B cell (primary cell): Measurements from ENCODE around the gene SNRPE. TPM values are rescaled to one million over a fixed set of nuclear protein-coding genes. Genes with fewer than 3 reads are reported as not detected.
A peak's percentile ranks its signal among the peaks of the same experiment; 100 is the strongest.

Experiments
- ATAC-seq: fragments of 200-7000 bp; cut with Tn5 transposase; one replicate; pipeline ENCODE4 v1.10.0; 2021; ENCODE audit warnings: low read depth, mild to moderate bottlenecking, moderate number of reproducible peaks, moderate library complexity
- CTCF ChIA-PET: fragments of 350-600 bp; sonication (Branson Sonifier 250); formaldehyde crosslinking; loops from one replicate; lab custom pipeline; 2021; ENCODE audit warnings: antibody characterized with exemption, inconsistent platforms; lab: Charles Lee
- POLR2A ChIA-PET: fragments of 350-600 bp; sonication (Branson Sonifier 250); formaldehyde crosslinking; loops from one replicate; lab custom pipeline; 2021; ENCODE audit warnings: antibody characterized with exemption; lab: Charles Lee
- DNase-seq: peaks from one replicate; pipeline ENCODE4 v3.0.0; 2013
- H2AFZ ChIP-seq: 2 replicates; pipeline ENCODE4 v1.6.1; 2012; ENCODE audit warnings: mild to moderate bottlenecking, low read depth, low read length; ENCODE audit not compliant: insufficient read depth, poor library complexity, severe bottlenecking
- H3K27ac ChIP-seq, 2 donors: 1 replicate in 1 of 2; 2 replicates in 1 of 2; pipeline ENCODE4 v1.5.1; 2012 to 2013; ENCODE audit warnings: low read length in 2 of 2, mild to moderate bottlenecking in 2 of 2, moderate library complexity in 1 of 2
- H3K27me3 ChIP-seq, 4 experiments: fragments of 200-600 bp in 1 of 4; sonication (generic) in 1 of 4; replicated peaks in 1 of 4; 1 replicate in 2 of 4; 2 replicates in 2 of 4; pipeline versions ENCODE4 v1.6.1 to v1.7.0; 2013 to 2016; ENCODE audit warnings: low read length in 3 of 4, mild to moderate bottlenecking in 2 of 4, mixed read lengths in 1 of 4, moderate library complexity in 1 of 4; ENCODE audit not compliant: insufficient read depth in 4 of 4, control insufficient read depth in 3 of 4; ENCODE audit errors: control extremely low read depth in 1 of 4
- H3K36me3 ChIP-seq, 2 experiments: replicated peaks in 1 of 2; 1 replicate in 1 of 2; 2 replicates in 1 of 2; pipeline versions ENCODE4 v1.6.1 to v1.7.1; 2013; ENCODE audit warnings: low read length in 1 of 2; ENCODE audit not compliant: insufficient read depth in 2 of 2, control insufficient read depth in 1 of 2; ENCODE audit errors: control extremely low read depth in 1 of 2, extremely low read depth in 1 of 2
- H3K4me1 ChIP-seq, 2 donors: fragments of 200-600 bp in 1 of 2; sonication (generic) in 1 of 2; 1 replicate in 1 of 2; 2 replicates in 1 of 2; pipeline versions ENCODE4 v1.5.1 to v1.6.1; 2013 to 2017; ENCODE audit warnings: low read length in 2 of 2; ENCODE audit not compliant: control insufficient read depth in 2 of 2, insufficient read depth in 2 of 2
- H3K4me2 ChIP-seq: replicated peaks from 2 replicates; pipeline ENCODE3; 2012; ENCODE audit warnings: mild to moderate bottlenecking, low read depth, low read length; ENCODE audit not compliant: poor library complexity, severe bottlenecking
- H3K4me3 ChIP-seq, 5 experiments: fragments of 200-600 bp in 1 of 5; sonication (generic) in 1 of 5; 1 replicate in 3 of 5; 2 replicates in 2 of 5; pipeline versions ENCODE4 v1.5.1 to v1.7.0; 2011 to 2016; ENCODE audit warnings: low read length in 4 of 5, mild to moderate bottlenecking in 4 of 5, low read depth in 2 of 5, control low read depth in 1 of 5, moderate library complexity in 1 of 5; ENCODE audit not compliant: insufficient read depth in 1 of 5; ENCODE audit errors: control extremely low read depth in 1 of 5, extremely low read depth in 1 of 5
- H3K79me2 ChIP-seq: fragments of 200-600 bp; sonication (generic); one replicate; pipeline ENCODE4 v1.6.0; 2016; ENCODE audit warnings: low read length; ENCODE audit not compliant: control insufficient read depth, insufficient read depth
- H3K9ac ChIP-seq: fragments of 200-600 bp; sonication (generic); 2 replicates; pipeline ENCODE4 v1.6.1; 2017; ENCODE audit warnings: mild to moderate bottlenecking, low read length, moderate library complexity
- H3K9me3 ChIP-seq, 3 donors: one replicate each; pipeline versions ENCODE4 v1.6.1 to v1.7.1; 2013; ENCODE audit warnings: low read length in 2 of 3; ENCODE audit not compliant: control insufficient read depth in 2 of 3, insufficient read depth in 1 of 3; ENCODE audit errors: control extremely low read depth in 1 of 3
- H4K20me1 ChIP-seq: 2 replicates; pipeline ENCODE4 v1.6.0; 2012; ENCODE audit warnings: mild to moderate bottlenecking, low read length; ENCODE audit not compliant: insufficient read depth, control insufficient read depth, poor library complexity, severe bottlenecking
- H3K27ac Mint-ChIP-seq: one replicate; pipeline ENCODE4 v1.8.0; 2021; ENCODE audit warnings: mixed read lengths
- H3K27me3 Mint-ChIP-seq: one replicate; pipeline ENCODE4 v1.8.0; 2021; ENCODE audit warnings: mixed read lengths
- H3K4me1 Mint-ChIP-seq: one replicate; pipeline ENCODE4 v1.8.0; 2021; ENCODE audit warnings: mixed read lengths
- H3K4me3 Mint-ChIP-seq: one replicate; pipeline ENCODE4 v1.8.0; 2021; ENCODE audit warnings: mixed read lengths
- H3K9me3 Mint-ChIP-seq: one replicate; pipeline ENCODE4 v1.8.0; 2022; ENCODE audit warnings: mixed read lengths; ENCODE audit not compliant: insufficient read depth
- CTCF ChIP-seq: fragments of 200-600 bp; IDR thresholded peaks from one replicate; pipeline ENCODE4 v1.8.0; 2022; ENCODE audit warnings: antibody characterized with exemption, mild to moderate bottlenecking
- EZH2 ChIP-seq: IDR thresholded peaks from 2 replicates; pipeline ENCODE4 v1.6.1; 2012; ENCODE audit warnings: borderline replicate concordance, low read depth, mild to moderate bottlenecking, moderate library complexity, low read length; ENCODE audit not compliant: insufficient read depth, poor library complexity, severe bottlenecking
- WGBS: methylation state at CpG from one replicate; pipeline ENCODE4 v1.1.5; 2013; ENCODE audit warnings: missing lambda C conversion rate; ENCODE audit not compliant: insufficient coverage; 5-methylcytosine and 5-hydroxymethylcytosine counted together
- intact Hi-C: fragments of 100-400 bp; cut with micrococcal nuclease; formaldehyde crosslinking; loops from one replicate; pipeline ENCODE4 v1.10.0; 2022
- polyA plus RNA-seq: library from polyadenylated mRNA; depleted of rRNA; stranded (reverse); fragments of >200 nt; gene quantifications from 2 replicates; pipeline ENCODE4 v1.2.3, GENCODE V29; 2012
- total RNA-seq, 2 donors: library from RNA; stranded (reverse); fragments of 120-200 nt in 1 of 2; gene quantifications; 1 replicate in 1 of 2; 2 replicates in 1 of 2; pipeline versions ENCODE4 v1.2.3 to v1.2.4, GENCODE V29; 2013 to 2022

Gene SNRPE
- total and polyA plus RNA-seq, 2 donors (not counting 1 experiment from before 2014, with no cell fraction given) = 76.9 to 80.8 TPM

- Histone ChIP-seq H3K4me1 (peaks cover 9 to 17% of the 10 kb centered on the region in 2 donors), H3K9me3 (no peaks in the 10 kb centered on the region), H4K20me1 (peaks cover 5% of the 10 kb centered on the region), H3K79me2 (peaks cover 33% of the 10 kb centered on the region), H2AFZ (peak overlapping the region; percentile 93), H3K36me3 (peaks cover 1 to 18% of the 10 kb centered on the region in 2 experiments), H3K27ac (no peak overlapping the region), H3K27me3 (no peaks in the 10 kb centered on the region), H3K9ac (no peak overlapping the region), H3K4me3 (peak overlapping the region in 3 of 5 experiments; percentile 82 to 97 (median 96)), H3K4me2 (peak overlapping the region; percentile 81)
- peak overlapping the region; percentile 98 for H3K4me3 Mint-ChIP-seq
- TF ChIP-seq CTCF (no peak), EZH2 (no peak)
- intact Hi-C loops = loop anchor here (1.0 to 10.0 kb wide), 9 partner anchors 65 to 1906 kb away; partner anchors contain the start of genes PPP1R15B, RBBP5, TIMM17A and ZBED6
- POLR2A ChIA-PET = interaction anchor here (0.7 kb wide), 1 partner anchor 138 kb away, joined by 4 read pairs; no protein-coding TSS in a partner anchor
- H3K4me1 Mint-ChIP-seq = peaks cover 21% of the 10 kb centered on the region
- DNase-seq = no peak
- ATAC-seq = no peak
- H3K27me3 Mint-ChIP-seq = no peaks in the 10 kb centered on the region
- CTCF ChIA-PET = interaction anchor here (0.6 to 2.8 kb wide), 9 partner anchors 12 to 520 kb away, joined by 3 to 25 read pairs (median 3); no protein-coding TSS in a partner anchor
- whole genome bisulfite sequencing = 93% methylated on average over 13 of the region's 15 CpGs
- no peaks in the 10 kb centered on the region for H3K9me3 Mint-ChIP-seq
- H3K27ac Mint-ChIP-seq = no peak overlapping the region
Measured at GRCh38 chr1:203860396-203861025, 888 bp upstream of the SNRPE start.

DNA sequence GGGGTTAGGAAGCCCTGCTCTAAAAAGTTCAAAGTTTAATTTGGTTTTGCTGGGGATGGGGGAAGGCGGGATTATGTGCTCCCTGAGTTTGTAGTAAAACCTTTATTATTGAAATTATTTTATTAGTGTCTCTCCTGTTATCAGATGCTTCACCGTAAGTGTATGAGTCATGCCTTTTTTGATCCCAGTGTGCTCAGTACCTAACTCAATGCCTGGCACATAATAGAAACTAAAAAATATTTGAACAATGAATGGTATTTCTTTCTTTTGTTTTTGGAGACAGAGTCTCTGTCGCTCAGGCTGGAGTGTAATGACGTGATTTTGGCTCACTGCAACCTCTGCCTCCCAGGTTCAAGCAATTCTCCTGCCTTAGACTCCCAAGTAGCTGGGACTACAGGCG lies 6.4 kb downstream of the SNRPE start:
- Mint-ChIP-seq H3K4me1 (peaks cover 5% of the 10 kb centered on the region), H3K9me3 (no peaks in the 10 kb centered on the region), H3K27me3 (no peaks in the 10 kb centered on the region), H3K4me3 (no peak overlapping the region), H3K27ac (no peak overlapping the region)
- ATAC-seq = no peak
- DNase-seq = no peak
- no peak for TF ChIP-seq EZH2
- no peak for TF ChIP-seq CTCF
- intact Hi-C loops = loop anchor here (10.0 kb wide), 2 partner anchors 1257 to 1913 kb away; partner anchors contain the start of genes RBBP5 and TIMM17A
- Histone ChIP-seq H3K4me3 (no peak overlapping the region), H3K4me1 (no peaks in the 10 kb centered on the region), H3K36me3 (peaks cover 6 to 64% of the 10 kb centered on the region in 2 experiments), H3K4me2 (no peak overlapping the region), H2AFZ (no peak overlapping the region), H3K79me2 (peaks cover 8% of the 10 kb centered on the region), H3K9me3 (no peaks in the 10 kb centered on the region), H3K9ac (no peak overlapping the region), H3K27me3 (no peaks in the 10 kb centered on the region), H4K20me1 (peaks cover 5% of the 10 kb centered on the region), H3K27ac (no peak overlapping the region)
- 100% methylated on average over 2 of the region's 5 CpGs for WGBS
- ChIA-PET POLR2A (no interaction called here), CTCF (no interaction called here)
